Astrocyte of the spinal cord (primary cell): Measurements from ENCODE around the gene GNPTAB.
"Not testable (repeated sequence)": the region's sequence is repeated elsewhere in the genome, so short reads cannot be mapped to it uniquely, and the experiment has no call there.

Experiments used
- DNase-seq: peaks from one replicate; pipeline ENCODE4 v3.0.0; 2011; ENCODE audit warnings: low read depth, low spot score
- H3K4me3 ChIP-seq: 2 replicates; pipeline ENCODE4 v1.5.1; 2011; ENCODE audit warnings: low read depth, mild to moderate bottlenecking, low read length, moderate library complexity
- in situ Hi-C: cut with HindIII; loops from 2 replicates; pipeline ENCODE4 v1.10.0; 2017; ENCODE audit warnings: low sequenced_read_pairs
- TF ChIP-seq, protein P1 (sequence below): IDR thresholded peaks from 2 replicates; pipeline ENCODE4 v1.5.1; 2012; ENCODE audit warnings: low read depth, mild to moderate bottlenecking, low read length, inconsistent platforms

Gene GNPTAB

DNA sequence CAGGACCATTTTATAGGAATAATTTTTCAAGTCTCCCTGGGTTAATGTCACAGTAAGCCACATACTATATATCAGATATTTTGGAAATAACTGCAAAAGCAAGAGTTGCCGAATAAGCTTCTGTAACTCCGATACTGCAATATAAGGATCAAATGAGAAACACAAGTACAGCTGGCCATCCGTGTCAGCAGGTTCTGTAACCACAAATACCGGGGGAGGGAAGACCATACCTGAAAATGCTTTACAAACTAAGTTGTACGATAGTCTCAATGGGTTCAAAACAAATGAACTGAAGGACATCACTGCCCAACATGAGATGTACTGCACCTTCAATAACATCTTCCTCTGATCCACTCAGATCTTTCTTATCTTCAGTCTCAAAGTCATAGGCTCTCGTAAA lies 93.3 kb downstream of the GNPTAB start:
- TF ChIP-seq, protein P1, sequence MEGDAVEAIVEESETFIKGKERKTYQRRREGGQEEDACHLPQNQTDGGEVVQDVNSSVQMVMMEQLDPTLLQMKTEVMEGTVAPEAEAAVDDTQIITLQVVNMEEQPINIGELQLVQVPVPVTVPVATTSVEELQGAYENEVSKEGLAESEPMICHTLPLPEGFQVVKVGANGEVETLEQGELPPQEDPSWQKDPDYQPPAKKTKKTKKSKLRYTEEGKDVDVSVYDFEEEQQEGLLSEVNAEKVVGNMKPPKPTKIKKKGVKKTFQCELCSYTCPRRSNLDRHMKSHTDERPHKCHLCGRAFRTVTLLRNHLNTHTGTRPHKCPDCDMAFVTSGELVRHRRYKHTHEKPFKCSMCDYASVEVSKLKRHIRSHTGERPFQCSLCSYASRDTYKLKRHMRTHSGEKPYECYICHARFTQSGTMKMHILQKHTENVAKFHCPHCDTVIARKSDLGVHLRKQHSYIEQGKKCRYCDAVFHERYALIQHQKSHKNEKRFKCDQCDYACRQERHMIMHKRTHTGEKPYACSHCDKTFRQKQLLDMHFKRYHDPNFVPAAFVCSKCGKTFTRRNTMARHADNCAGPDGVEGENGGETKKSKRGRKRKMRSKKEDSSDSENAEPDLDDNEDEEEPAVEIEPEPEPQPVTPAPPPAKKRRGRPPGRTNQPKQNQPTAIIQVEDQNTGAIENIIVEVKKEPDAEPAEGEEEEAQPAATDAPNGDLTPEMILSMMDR = no peak
- DNase-seq = no peak
- no peak overlapping the region for H3K4me3 ChIP-seq
- in situ Hi-C loops = no loop called here

DNA sequence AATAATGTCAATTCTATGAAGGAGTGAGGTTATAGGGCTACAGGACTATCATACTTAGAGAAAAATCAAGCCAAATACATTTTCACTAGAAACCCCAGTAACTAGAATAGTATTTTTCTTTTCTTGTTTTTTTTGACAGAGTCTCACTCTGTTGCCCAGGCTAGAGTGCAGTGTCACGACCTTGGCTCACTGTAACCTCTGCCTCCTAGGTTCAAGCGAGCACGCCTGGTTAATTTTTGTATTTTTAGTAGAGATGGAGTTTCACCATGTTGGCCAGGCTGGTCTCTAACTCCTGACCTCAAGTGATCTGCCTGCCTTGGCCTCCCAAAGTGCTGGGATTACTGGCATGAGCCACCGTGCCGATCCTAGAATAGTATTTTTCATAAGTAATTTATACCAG lies 96.3 kb downstream of the GNPTAB start:
- DNase-seq, in situ Hi-C loops: not testable (repeated sequence)

DNA sequence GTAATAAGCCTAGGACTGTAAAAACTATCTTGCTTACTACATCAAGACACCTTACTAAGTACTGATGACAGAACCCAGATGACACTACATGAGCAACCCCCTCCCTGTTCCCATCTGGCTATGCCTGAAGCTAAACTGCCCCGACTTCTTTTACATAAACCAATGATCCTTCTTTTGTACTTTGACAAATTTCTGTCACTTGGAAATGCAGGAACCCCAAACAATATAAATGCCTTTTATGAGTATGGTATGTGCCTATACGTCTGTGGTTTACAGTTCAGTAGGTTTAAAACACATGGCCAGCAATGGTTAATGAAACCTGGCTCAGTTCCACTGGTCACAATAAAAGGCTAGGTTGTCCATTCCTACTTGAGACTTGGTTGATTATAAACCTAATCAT lies 97.6 kb downstream of the GNPTAB start:
- TF ChIP-seq, protein P1 = no peak
- in situ Hi-C loops = no loop called here
- DNase-seq = no peak
- no peak overlapping the region for H3K4me3 ChIP-seq

More for the DNA sequence above, 96.3 kb downstream of the GNPTAB start:
- H3K4me3 ChIP-seq = not testable (repeated sequence)

DNA sequence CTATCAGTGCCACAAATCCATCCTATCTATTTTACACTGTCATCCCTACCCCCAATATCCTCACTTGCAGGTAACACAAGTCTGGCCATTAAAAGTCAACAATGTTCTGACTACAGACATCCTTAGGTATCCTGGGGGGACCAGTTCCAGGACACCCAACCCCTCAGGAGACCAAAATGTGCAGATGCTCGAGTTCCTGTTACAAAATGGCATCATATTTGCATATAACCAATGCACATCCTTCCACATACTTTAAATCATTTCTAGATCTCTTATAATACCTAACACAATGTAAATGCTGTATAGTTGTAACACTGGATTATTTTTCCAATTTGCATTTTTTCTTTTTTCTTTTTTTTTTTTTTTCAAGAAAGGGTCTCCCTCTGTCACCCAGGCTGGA lies 98.4 kb downstream of the GNPTAB start:
- in situ Hi-C loops = no loop called here

DNA sequence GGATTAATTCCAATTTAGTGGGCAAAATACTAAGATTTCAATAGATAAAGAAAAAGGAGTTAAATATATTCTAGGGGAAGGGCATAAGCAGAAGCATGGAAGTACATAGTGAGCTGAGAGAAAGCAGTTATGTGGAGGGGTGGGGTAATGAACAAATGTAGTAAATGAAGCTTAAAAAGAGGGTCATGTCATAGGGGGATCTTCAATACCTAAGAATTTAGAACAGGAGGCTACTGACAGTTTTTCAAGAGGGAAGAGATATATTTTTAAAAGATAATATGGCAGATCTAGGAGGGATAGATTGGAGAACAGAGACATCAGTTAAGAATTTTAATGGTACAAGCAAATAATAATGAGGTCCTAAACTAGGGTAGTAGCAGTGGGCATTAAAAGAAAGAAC lies 100.9 kb downstream of the GNPTAB start:
- in situ Hi-C loops = no loop called here
- no peak for DNase-seq
- TF ChIP-seq, protein P1 = no peak
- no peak overlapping the region for H3K4me3 ChIP-seq

More for the DNA sequence above, 98.4 kb downstream of the GNPTAB start:
- DNase-seq = no peak
- TF ChIP-seq, protein P1 = no peak
- no peak overlapping the region for H3K4me3 ChIP-seq

GRCh38 chr12:101727098-101727497 lies 103.7 kb downstream of the GNPTAB start:
- in situ Hi-C loops = no loop called here
- no peak overlapping the region for H3K4me3 ChIP-seq
- TF ChIP-seq, protein P1 = no peak
- DNase-seq = no peak

- H3K4me3 ChIP-seq = no peak overlapping the region
These were observed 108.4 kb downstream of the GNPTAB start for GRCh38 chr12:101722392-101722791.

More at GRCh38 chr12:101722392-101722791, 108.4 kb downstream of the GNPTAB start:
- no peak for DNase-seq
- TF ChIP-seq, protein P1 = no peak
- in situ Hi-C loops = no loop called here
